GM19467 (cell line): ENCODE results near the gene AGR2.

Experiments
- ATAC-seq: cut with Tn5 transposase; IDR thresholded peaks from one replicate; pipeline ENCODE4 v1.9.1; 2021; ENCODE audit warnings: mild to moderate bottlenecking, moderate library complexity; ENCODE audit not compliant: unreplicated experiment

Gene AGR2

GRCh38 chr7:16813232-16813616 lies 8.4 kb upstream of the AGR2 start:
- ATAC-seq = no peak

GRCh38 chr7:16812542-16813231 lies 7.9 kb upstream of the AGR2 start:
- ATAC-seq = no peak

- ATAC-seq = no peak
Observed at GRCh38 chr7:16811551-16811950, 6.8 kb upstream of the AGR2 start.

GRCh38 chr7:16810573-16810972 lies 5.8 kb upstream of the AGR2 start:
- ATAC-seq = no peak

GRCh38 chr7:16810112-16810511 lies 5.3 kb upstream of the AGR2 start:
- no peak for ATAC-seq

GRCh38 chr7:16805441-16805840 lies 642 bp upstream of the AGR2 start:
- no peak for ATAC-seq

- no peak for ATAC-seq
Observed at GRCh38 chr7:16803881-16804673, 722 bp downstream of the AGR2 start.

- no peak for ATAC-seq
Observed at GRCh38 chr7:16803125-16803524, 1.7 kb downstream of the AGR2 start.

- no peak for ATAC-seq
Observed at GRCh38 chr7:16801579-16801978, 3.2 kb downstream of the AGR2 start.

- peak; percentile 66 for ATAC-seq
Observed at GRCh38 chr7:16801111-16801542, 3.7 kb downstream of the AGR2 start.

GRCh38 chr7:16795624-16796023 lies 9.2 kb downstream of the AGR2 start:
- ATAC-seq = no peak

- no peak for ATAC-seq
Observed at GRCh38 chr7:16794986-16795385, 9.8 kb downstream of the AGR2 start.

GRCh38 chr7:16791905-16792698 lies 12.7 kb downstream of the AGR2 start:
- no peak for ATAC-seq

- ATAC-seq = no peak
Observed at GRCh38 chr7:16791071-16791470, 13.7 kb downstream of the AGR2 start.

GRCh38 chr7:16787127-16787526 lies 17.7 kb downstream of the AGR2 start:
- ATAC-seq = no peak

GRCh38 chr7:16786257-16786656 lies 18.5 kb downstream of the AGR2 start:
- no peak for ATAC-seq

GRCh38 chr7:16785846-16786245 lies 19.0 kb downstream of the AGR2 start:
- no peak for ATAC-seq

GRCh38 chr7:16785321-16785720 lies 19.5 kb downstream of the AGR2 start:
- no peak for ATAC-seq

GRCh38 chr7:16780596-16780995 lies 24.2 kb downstream of the AGR2 start:
- no peak for ATAC-seq

- no peak for ATAC-seq
Observed at GRCh38 chr7:16779051-16779450, 25.7 kb downstream of the AGR2 start.

GRCh38 chr7:16778476-16778875 lies 26.3 kb downstream of the AGR2 start:
- no peak for ATAC-seq

GRCh38 chr7:16776053-16776452 lies 28.7 kb downstream of the AGR2 start:
- no peak for ATAC-seq
